ENCODE results near the gene POU6F1. TPM values are rescaled to one million over a fixed set of nuclear protein-coding genes. Genes with fewer than 3 reads are reported as not detected.

Gene POU6F1
- total and polyA plus RNA-seq, 2 donors from 2014 or later, result 5.2 to 20.0 TPM

DNA sequence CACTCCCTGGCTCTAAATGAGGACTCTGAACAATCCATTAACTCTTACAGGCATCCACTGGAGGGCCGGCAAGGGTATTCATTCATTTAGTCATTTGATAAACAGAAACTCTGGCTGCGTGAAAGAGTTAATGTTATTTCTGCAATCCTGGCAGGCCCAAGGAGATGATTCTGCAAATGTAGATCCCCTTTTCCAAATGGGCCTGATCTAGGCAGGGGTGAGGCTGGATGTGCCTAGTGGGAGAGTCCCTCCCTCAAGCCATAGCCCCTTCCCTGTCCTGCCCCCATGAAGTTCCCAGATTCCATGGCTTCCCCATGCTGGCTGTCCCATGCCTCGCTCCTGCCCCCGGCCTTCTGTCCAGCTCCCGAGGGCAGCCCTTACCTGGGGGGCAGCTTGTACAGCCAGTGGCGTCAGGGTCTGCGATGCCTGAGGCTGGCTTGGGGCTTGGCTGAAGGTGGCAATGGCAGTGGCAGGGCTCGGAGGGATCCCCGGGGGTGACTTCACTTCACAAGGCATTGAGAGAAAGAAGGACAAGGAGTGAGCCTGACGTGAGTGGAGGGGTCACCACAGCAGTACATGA is 18.4 kb downstream of the POU6F1 start:
- intact Hi-C loops (cut with DNase I), result no loop called here

DNA sequence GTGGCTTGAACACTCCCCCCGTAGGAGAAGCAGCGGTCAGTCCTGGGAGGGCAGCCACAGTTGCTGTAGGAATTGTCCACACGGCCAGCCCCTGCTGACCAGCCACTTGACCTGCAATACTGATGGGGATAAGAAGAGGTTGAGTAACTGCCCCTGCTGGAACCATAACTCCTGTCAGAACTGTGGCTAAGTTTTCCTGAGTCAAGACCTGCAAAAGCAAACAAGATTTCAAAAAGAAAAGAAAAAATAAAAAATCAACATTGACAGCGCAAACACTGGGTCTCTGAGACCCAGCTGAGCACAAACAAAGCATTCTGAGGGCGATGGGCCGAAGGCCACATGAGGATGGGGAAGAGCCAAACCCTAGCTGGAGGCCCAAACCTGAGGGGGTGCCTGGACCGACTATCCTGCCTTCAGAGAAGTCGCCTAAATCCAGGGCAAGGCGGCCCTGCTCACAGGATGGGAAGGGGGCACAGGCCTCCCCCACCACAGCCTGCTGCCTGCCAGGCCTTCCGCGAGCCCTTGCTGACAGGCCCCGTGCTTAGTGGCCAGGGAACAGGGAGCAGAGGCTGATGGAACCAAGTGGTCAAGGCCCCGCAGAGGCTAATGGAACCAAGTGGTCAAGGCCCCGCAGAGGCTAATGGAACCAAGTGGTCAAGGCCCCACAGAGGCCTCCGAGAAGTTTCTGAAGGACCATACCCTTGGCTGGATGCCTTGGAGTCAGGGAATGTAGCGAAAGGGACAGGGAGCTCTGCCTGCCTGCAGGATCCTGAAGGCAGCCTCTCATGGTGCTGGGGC is 19.1 kb downstream of the POU6F1 start:
- intact Hi-C loops (cut with DNase I), result no loop called here
- Histone ChIP-seq H3K4me3 (ENCODE audit: low read length in 3 of 3) (no peak overlapping the region), H3K9ac (ENCODE audit: low read length in 3 of 3) (no peak overlapping the region), H3K4me1 (ENCODE audit: control insufficient read depth in 2 of 3, insufficient read depth in 2 of 3, low read depth in 1 of 3, low read length in 3 of 3) (peaks cover 0 to 2% (median 0%) of the 10 kb centered on the region in 3 donors), H3K27me3 (ENCODE audit: control insufficient read depth, insufficient read depth, low read length) (no peaks in the 10 kb centered on the region), H3K27ac (ENCODE audit: low read depth in 2 of 2, low read length in 2 of 2) (no peak overlapping the region), H3K9me3 (ENCODE audit: control insufficient read depth in 2 of 3, insufficient read depth in 1 of 3, low read length in 3 of 3) (no peaks in the 10 kb centered on the region), H3K36me3 (ENCODE audit: control insufficient read depth in 2 of 3, insufficient read depth in 3 of 3, low read length in 3 of 3) (peaks cover 0 to 5% (median 0%) of the 10 kb centered on the region in 3 donors)
- no peak for DNase-seq
- TF ChIP-seq, protein P1, sequence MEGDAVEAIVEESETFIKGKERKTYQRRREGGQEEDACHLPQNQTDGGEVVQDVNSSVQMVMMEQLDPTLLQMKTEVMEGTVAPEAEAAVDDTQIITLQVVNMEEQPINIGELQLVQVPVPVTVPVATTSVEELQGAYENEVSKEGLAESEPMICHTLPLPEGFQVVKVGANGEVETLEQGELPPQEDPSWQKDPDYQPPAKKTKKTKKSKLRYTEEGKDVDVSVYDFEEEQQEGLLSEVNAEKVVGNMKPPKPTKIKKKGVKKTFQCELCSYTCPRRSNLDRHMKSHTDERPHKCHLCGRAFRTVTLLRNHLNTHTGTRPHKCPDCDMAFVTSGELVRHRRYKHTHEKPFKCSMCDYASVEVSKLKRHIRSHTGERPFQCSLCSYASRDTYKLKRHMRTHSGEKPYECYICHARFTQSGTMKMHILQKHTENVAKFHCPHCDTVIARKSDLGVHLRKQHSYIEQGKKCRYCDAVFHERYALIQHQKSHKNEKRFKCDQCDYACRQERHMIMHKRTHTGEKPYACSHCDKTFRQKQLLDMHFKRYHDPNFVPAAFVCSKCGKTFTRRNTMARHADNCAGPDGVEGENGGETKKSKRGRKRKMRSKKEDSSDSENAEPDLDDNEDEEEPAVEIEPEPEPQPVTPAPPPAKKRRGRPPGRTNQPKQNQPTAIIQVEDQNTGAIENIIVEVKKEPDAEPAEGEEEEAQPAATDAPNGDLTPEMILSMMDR (IDR thresholded peaks at IDR 0.05; ENCODE audit: borderline replicate concordance, extremely low read depth, insufficient read depth), result no peak
- no peak for FAIRE-seq

More for the DNA sequence above, 18.4 kb downstream of the POU6F1 start:
- FAIRE-seq (no peak), DNase-seq (no peak)
- H3K4me1 ChIP-seq (ENCODE audit: control insufficient read depth in 2 of 3, insufficient read depth in 2 of 3, low read depth in 1 of 3, low read length in 3 of 3), result peaks cover 0 to 2% (median 0%) of the 10 kb centered on the region in 3 donors
- TF ChIP-seq, protein P1 (IDR thresholded peaks at IDR 0.05; ENCODE audit: borderline replicate concordance, extremely low read depth, insufficient read depth), result no peak
- H3K27ac ChIP-seq (ENCODE audit: low read depth in 2 of 2, low read length in 2 of 2), result no peak overlapping the region
- H3K9ac ChIP-seq (ENCODE audit: low read length in 3 of 3), result no peak overlapping the region
- no peaks in the 10 kb centered on the region for H3K9me3 ChIP-seq (ENCODE audit: control insufficient read depth in 2 of 3, insufficient read depth in 1 of 3, low read length in 3 of 3)
- no peak overlapping the region for H3K4me3 ChIP-seq (ENCODE audit: low read length in 3 of 3)
- H3K27me3 ChIP-seq (ENCODE audit: control insufficient read depth, insufficient read depth, low read length), result no peaks in the 10 kb centered on the region
- peaks cover 0 to 5% (median 0%) of the 10 kb centered on the region in 3 donors for H3K36me3 ChIP-seq (ENCODE audit: control insufficient read depth in 2 of 3, insufficient read depth in 3 of 3, low read length in 3 of 3)

DNA sequence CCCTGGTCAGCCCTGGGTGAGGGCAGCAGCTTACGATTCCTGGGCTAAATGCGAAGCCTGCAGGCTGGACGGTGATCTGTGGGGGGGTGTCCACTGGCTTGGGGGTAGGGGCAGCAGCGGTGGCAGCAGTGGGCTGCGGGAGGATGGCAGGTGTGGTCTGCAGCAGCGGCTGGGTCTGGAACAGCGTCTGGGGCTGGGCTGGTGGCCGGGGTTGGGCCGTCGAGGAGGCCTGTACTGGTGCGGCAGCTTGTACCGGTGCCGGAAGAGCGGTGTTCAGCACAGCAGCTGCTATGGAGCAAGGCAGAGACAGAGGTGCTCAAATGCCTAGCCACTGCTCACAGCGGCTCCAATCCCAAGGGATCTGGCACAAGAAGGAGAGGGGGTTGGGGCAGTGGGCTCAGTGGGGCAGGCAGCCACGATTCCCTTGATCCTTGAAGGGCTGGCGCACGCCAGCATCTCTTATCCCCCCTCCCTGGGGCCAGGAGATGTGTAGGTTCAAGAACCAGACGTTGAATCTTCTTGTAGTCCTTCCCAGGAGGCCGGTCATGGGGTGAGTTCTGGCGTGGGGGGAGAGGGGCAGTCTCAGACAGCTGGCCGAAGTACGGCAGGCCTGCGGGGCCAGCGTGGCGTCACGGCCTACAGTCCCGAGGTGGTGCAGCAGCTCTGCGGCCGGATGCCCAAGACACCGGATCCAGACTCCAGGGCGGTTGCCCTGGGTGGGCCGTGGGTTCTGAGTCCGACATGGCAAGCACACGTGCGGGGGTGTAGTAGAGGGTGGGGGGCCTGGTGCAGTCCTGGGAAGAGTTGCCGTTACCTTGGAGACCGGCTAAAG is 19.9 kb downstream of the POU6F1 start:
- no peak for FAIRE-seq
- DNase-seq, result peak in 1 of 5 donors; percentile 26

More for the DNA sequence above, 19.9 kb downstream of the POU6F1 start:
- Histone ChIP-seq H3K4me3 (ENCODE audit: low read length in 3 of 3) (no peak overlapping the region), H3K4me1 (ENCODE audit: control insufficient read depth in 2 of 3, insufficient read depth in 2 of 3, low read depth in 1 of 3, low read length in 3 of 3) (peaks cover 0 to 2% (median 0%) of the 10 kb centered on the region in 3 donors), H3K36me3 (ENCODE audit: control insufficient read depth in 2 of 3, insufficient read depth in 3 of 3, low read length in 3 of 3) (peaks cover 0 to 4% (median 0%) of the 10 kb centered on the region in 3 donors), H3K9ac (ENCODE audit: low read length in 3 of 3) (no peak overlapping the region), H3K27ac (ENCODE audit: low read depth in 2 of 2, low read length in 2 of 2) (no peak overlapping the region), H3K9me3 (ENCODE audit: control insufficient read depth in 2 of 3, insufficient read depth in 1 of 3, low read length in 3 of 3) (no peaks in the 10 kb centered on the region), H3K27me3 (ENCODE audit: control insufficient read depth, insufficient read depth, low read length) (no peaks in the 10 kb centered on the region)
- intact Hi-C loops (cut with DNase I), result no loop called here
- TF ChIP-seq, protein P1 (IDR thresholded peaks at IDR 0.05; ENCODE audit: borderline replicate concordance, extremely low read depth, insufficient read depth), result no peak
